GM23338 (cell line): Measurements from ENCODE around the gene MKNK2. TPM values are rescaled to one million over a fixed set of nuclear protein-coding genes. Genes with fewer than 3 reads are reported as not detected.
A peak's percentile ranks its signal among the peaks of the same experiment; 100 is the strongest.

Experiments
- ATAC-seq: fragments of 200-7000 bp; cut with Tn5 transposase; 3 replicates; pipeline ENCODE4 v1.9.1; 2020
- DNase-seq: peaks from one replicate; pipeline ENCODE4 v3.0.0-alpha.2; 2015; ENCODE audit warnings: low spot score
- H2AFZ ChIP-seq: fragments of 200-600 bp; sonication (generic); 2 replicates; pipeline ENCODE4 v1.8.0; 2016; ENCODE audit warnings: antibody characterized with exemption, mild to moderate bottlenecking, moderate library complexity
- H3F3A ChIP-seq: fragments of 200-600 bp; sonication (generic); replicated peaks from 2 replicates; pipeline ENCODE4 v1.8.0; 2017; ENCODE audit warnings: antibody characterized with exemption, mixed run types, low read depth
- H3K27ac ChIP-seq: fragments of 200-600 bp; sonication (generic); 2 replicates; pipeline ENCODE4 v1.6.1; 2016; ENCODE audit warnings: low read depth
- H3K27me3 ChIP-seq: fragments of 200-600 bp; sonication (generic); 2 replicates; pipeline ENCODE4 v1.8.0; 2016; ENCODE audit warnings: mild to moderate bottlenecking, mixed run types, moderate library complexity; ENCODE audit not compliant: insufficient read depth
- H3K36me3 ChIP-seq: fragments of 200-600 bp; sonication (generic); 2 replicates; pipeline ENCODE4 v1.8.0; 2016; ENCODE audit warnings: mild to moderate bottlenecking; ENCODE audit not compliant: insufficient read depth
- H3K4me1 ChIP-seq: fragments of 200-600 bp; sonication (generic); 2 replicates; pipeline ENCODE4 v1.8.0; 2016; ENCODE audit warnings: mild to moderate bottlenecking, moderate library complexity; ENCODE audit not compliant: insufficient read depth
- H3K4me2 ChIP-seq: fragments of 200-600 bp; sonication (generic); 2 replicates; pipeline ENCODE4 v1.7.1; 2017; ENCODE audit warnings: mixed run types
- H3K4me3 ChIP-seq: fragments of 200-600 bp; sonication (generic); 2 replicates; pipeline ENCODE4 v1.6.1; 2016; ENCODE audit warnings: mixed run types
- H3K79me2 ChIP-seq: fragments of 200-600 bp; sonication (generic); replicated peaks from 2 replicates; pipeline ENCODE4 v1.8.0; 2017; ENCODE audit warnings: mild to moderate bottlenecking; ENCODE audit not compliant: insufficient read depth
- H3K9me2 ChIP-seq: fragments of 200-600 bp; sonication (generic); 2 replicates; pipeline ENCODE4 v1.8.0; 2017; ENCODE audit not compliant: insufficient read depth
- H4K20me1 ChIP-seq: fragments of 200-600 bp; sonication (generic); replicated peaks from 2 replicates; pipeline ENCODE4 v1.8.0; 2017; ENCODE audit warnings: mild to moderate bottlenecking; ENCODE audit not compliant: insufficient read depth
- H3K27ac Mint-ChIP-seq: 2 replicates; pipeline ENCODE4 v1.8.0; 2020; ENCODE audit warnings: inconsistent platforms, mild to moderate bottlenecking, moderate library complexity, mixed read lengths
- H3K27me3 Mint-ChIP-seq: 3 replicates; pipeline ENCODE4 v1.8.0; 2022; ENCODE audit warnings: low read depth, mild to moderate bottlenecking, moderate library complexity, mixed read lengths, inconsistent platforms; ENCODE audit not compliant: insufficient read depth, poor library complexity
- H3K36me3 Mint-ChIP-seq: 3 replicates; pipeline ENCODE4 v1.8.0; 2021; ENCODE audit warnings: low read depth, mild to moderate bottlenecking, inconsistent platforms, moderate library complexity, mixed read lengths
- H3K4me1 Mint-ChIP-seq: 3 replicates; pipeline ENCODE4 v1.8.0; 2020; ENCODE audit warnings: mild to moderate bottlenecking, inconsistent platforms, mixed read lengths
- H3K4me3 Mint-ChIP-seq: 3 replicates; pipeline ENCODE4 v1.8.0; 2021; ENCODE audit warnings: moderate library complexity, mild to moderate bottlenecking, inconsistent platforms, mixed read lengths
- H3K9me3 Mint-ChIP-seq: 3 replicates; pipeline ENCODE4 v1.8.0; 2020; ENCODE audit warnings: moderate library complexity, mild to moderate bottlenecking, inconsistent platforms, mixed read lengths
- CREB1 ChIP-seq: fragments of 250-450 bp; sonication (Bioruptor Pico); IDR thresholded peaks from 2 replicates; pipeline ENCODE4 v1.5.0; 2020; ENCODE audit warnings: low read depth, mild to moderate bottlenecking, moderate library complexity
- ETS1 ChIP-seq: IDR thresholded peaks from 2 replicates; pipeline ENCODE4 v1.6.1; 2016; ENCODE audit warnings: antibody characterized with exemption
- EZH2 ChIP-seq: fragments of 200-600 bp; sonication (generic); IDR thresholded peaks from one replicate; pipeline ENCODE4 v1.8.0; 2017; ENCODE audit warnings: antibody characterized with exemption, mild to moderate bottlenecking, low read depth; ENCODE audit not compliant: unreplicated experiment
- EZH2phosphoT487 ChIP-seq: fragments of 200-600 bp; sonication (generic); IDR thresholded peaks from one replicate; pipeline ENCODE4 v1.8.1; 2018; ENCODE audit warnings: antibody characterized with exemption; ENCODE audit not compliant: unreplicated experiment
- NANOG ChIP-seq: IDR thresholded peaks from 2 replicates; pipeline ENCODE4 v1.6.1; 2016; ENCODE audit warnings: antibody characterized with exemption, borderline replicate concordance
- POLR2AphosphoS5 ChIP-seq: IDR thresholded peaks from 2 replicates; pipeline ENCODE4 v1.6.1; 2016; ENCODE audit warnings: antibody characterized with exemption, low read depth
- ZNF331 ChIP-seq: fragments of 250-450 bp; sonication (Bioruptor Pico); IDR thresholded peaks from 2 replicates; pipeline ENCODE4 v1.5.0; 2020; ENCODE audit warnings: low read depth, mild to moderate bottlenecking, moderate library complexity
- ZNF462 ChIP-seq: fragments of 250-450 bp; sonication (Bioruptor Pico); IDR thresholded peaks from 2 replicates; pipeline ENCODE4 v1.5.0; 2020; ENCODE audit warnings: mild to moderate bottlenecking, moderate library complexity
- polyA plus RNA-seq: library from polyadenylated mRNA; unstranded; fragments of >200 nt; fragmentation: Nextera tagmentation; extraction: Ambion mirVana; gene quantifications from 2 replicates; pipeline ENCODE4 v1.2.1, GENCODE V29; 2016
- total RNA-seq: library from RNA; depleted of rRNA; stranded (reverse); fragments of >200 nt; shearing (Covaris generic); gene quantifications from 2 replicates; pipeline ENCODE4 v1.2.3, GENCODE V29; 2014
- TF ChIP-seq, protein P1 (sequence below), 2 experiments: fragments of 200-600 bp in 1 of 2; sonication (generic) in 1 of 2; conservative IDR thresholded peaks; 2 replicates each; pipeline versions ENCODE4 v1.5.1 to v1.6.1; 2016 to 2017; ENCODE audit warnings: antibody characterized with exemption in 2 of 2, low read depth in 2 of 2, mild to moderate bottlenecking in 2 of 2, moderate library complexity in 1 of 2

The MKNK2 gene
- total and polyA plus RNA-seq, 2 experiments from 2014 or later: 71.0 to 159 TPM

- Mint-ChIP-seq H3K27me3 (peaks cover 17% of the 10 kb centered on the region), H3K4me3 (no peak overlapping the region; the same call in 2 of the 3 replicates), H3K27ac (no peak overlapping the region), H3K9me3 (no peaks in the 10 kb centered on the region), H3K4me1 (peaks cover 5% of the 10 kb centered on the region), H3K36me3 (peaks cover 14% of the 10 kb centered on the region)
- Histone ChIP-seq H3K79me2 (0 out of 2 replicates have a peak, but pooled peaks cover 3% of the 10 kb centered on the region), H3K4me2 (peak overlapping the region; percentile 80; the same call in 1 of the 2 replicates), H3K9me2 (no peaks in the 10 kb centered on the region), H2AFZ (no peak overlapping the region), H4K20me1 (no peaks in the 10 kb centered on the region; the same call in 1 of the 2 replicates), H3K4me3 (no peak overlapping the region; the same call in 1 of the 2 replicates), H3K27me3 (no peaks in the 10 kb centered on the region), H3F3A (peaks cover 7% of the 10 kb centered on the region; the same call in 1 of the 2 replicates), H3K36me3 (no peaks in the 10 kb centered on the region), H3K27ac (no peak overlapping the region), H3K4me1 (peaks cover 3% of the 10 kb centered on the region; the same call in 1 of the 2 replicates)
- ATAC-seq (no peak), DNase-seq (no peak)
- TF ChIP-seq ZNF462 (CRISPR knock-in tag) (no peak), NANOG (no peak), EZH2phosphoT487 (no peak), POLR2AphosphoS5 (no peak), EZH2 (no peak), ZNF331 (no peak), CREB1 (CRISPR knock-in tag) (no peak), ETS1 (no peak)
- TF ChIP-seq, protein P1, sequence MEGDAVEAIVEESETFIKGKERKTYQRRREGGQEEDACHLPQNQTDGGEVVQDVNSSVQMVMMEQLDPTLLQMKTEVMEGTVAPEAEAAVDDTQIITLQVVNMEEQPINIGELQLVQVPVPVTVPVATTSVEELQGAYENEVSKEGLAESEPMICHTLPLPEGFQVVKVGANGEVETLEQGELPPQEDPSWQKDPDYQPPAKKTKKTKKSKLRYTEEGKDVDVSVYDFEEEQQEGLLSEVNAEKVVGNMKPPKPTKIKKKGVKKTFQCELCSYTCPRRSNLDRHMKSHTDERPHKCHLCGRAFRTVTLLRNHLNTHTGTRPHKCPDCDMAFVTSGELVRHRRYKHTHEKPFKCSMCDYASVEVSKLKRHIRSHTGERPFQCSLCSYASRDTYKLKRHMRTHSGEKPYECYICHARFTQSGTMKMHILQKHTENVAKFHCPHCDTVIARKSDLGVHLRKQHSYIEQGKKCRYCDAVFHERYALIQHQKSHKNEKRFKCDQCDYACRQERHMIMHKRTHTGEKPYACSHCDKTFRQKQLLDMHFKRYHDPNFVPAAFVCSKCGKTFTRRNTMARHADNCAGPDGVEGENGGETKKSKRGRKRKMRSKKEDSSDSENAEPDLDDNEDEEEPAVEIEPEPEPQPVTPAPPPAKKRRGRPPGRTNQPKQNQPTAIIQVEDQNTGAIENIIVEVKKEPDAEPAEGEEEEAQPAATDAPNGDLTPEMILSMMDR (conservative IDR thresholded peaks at IDR 0.05; ENCODE audit: low read depth in 2 of 2): no peak
These were observed 36.9 kb downstream of the MKNK2 start for GRCh38 chr19:2014131-2014571.
